GM21381 (cell line): ENCODE measurements around the gene SOBP.

Experiments
- ATAC-seq: cut with Tn5 transposase; IDR thresholded peaks from one replicate; pipeline ENCODE4 v1.9.1; 2021; ENCODE audit warnings: mild to moderate bottlenecking, moderate library complexity; ENCODE audit not compliant: unreplicated experiment

Gene SOBP

GRCh38 chr6:107677399-107677798 lies 187.5 kb downstream of the SOBP start:
- no peak for ATAC-seq

GRCh38 chr6:107679457-107679856 lies 189.5 kb downstream of the SOBP start:
- ATAC-seq: no peak

GRCh38 chr6:107682721-107683120 lies 192.8 kb downstream of the SOBP start:
- ATAC-seq: no peak

- ATAC-seq: no peak
These were observed 193.3 kb downstream of the SOBP start for GRCh38 chr6:107683183-107683582.

DNA sequence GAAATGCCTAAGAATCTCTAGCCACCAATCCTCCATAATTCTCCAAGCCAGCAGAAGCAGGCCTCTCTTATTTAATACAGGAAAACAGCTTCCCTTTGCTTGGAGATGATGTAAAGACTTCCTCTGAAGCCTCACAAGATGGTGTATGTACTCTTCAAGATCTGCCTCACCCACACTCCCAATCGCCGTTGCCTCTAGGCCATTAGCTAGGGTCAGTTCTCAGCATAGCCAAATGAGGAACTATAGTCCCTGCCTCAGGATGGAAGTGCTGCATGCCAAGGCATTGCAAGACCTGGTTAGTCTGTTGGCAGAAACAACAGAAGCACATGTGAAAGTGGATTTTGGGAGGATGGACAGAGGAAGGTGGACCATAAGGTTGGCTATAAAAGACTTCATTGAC lies 195.1 kb downstream of the SOBP start:
- ATAC-seq: no peak

GRCh38 chr6:107689190-107689589 lies 199.3 kb downstream of the SOBP start:
- ATAC-seq: no peak

DNA sequence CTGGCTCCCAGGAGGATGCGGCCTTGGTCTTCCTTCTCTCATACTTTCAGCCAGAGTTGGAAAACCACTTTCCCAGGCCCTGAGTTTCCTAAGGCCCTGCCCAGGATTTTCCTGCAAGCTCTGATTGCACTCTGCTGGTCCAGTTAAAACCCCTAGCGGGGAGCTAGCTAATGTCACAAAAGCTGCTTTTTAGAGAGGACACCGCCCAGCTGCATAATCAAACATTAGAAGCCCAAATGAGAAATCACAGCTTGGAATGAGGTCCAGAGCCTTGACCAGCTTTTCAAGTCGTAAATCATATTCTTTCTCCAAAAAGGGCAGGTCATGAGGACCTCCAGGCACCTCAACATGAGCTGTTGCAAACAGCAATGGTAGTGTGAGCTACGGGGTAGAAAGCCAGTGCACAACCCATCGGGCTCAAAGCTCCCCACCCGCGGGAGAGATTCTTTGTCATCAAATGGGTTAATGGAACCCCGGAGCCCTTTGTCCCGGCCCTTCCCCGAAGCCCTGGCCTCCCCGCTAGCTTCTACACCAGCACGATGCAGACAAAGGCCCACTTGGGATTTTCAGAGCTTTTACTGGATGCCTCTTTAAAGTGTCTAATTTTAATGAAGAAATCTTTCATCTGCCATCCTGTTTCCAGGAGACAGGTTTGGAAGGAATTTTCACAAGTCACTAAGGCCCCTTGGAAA lies 200.2 kb downstream of the SOBP start:
- no peak for ATAC-seq

DNA sequence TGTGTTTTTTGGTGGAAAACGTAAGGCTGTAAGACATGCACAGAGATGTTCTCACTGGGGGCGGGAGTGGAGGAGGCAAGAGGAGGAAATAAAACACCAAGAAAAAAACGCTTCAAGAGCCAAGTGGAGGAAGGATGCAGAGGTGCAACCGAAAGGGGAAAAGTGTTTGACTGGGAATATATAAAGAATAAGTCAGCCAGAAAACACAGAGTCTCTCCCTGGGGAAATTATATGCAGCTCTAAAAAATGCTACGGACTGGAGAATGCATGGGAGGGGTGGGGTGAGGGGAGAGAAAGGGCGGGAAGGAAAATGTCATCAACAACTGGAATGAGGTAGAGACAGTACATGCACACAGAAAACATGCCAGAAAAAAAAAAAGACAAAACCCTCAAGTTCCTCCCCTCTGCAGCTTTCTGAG lies 200.7 kb downstream of the SOBP start:
- no peak for ATAC-seq

DNA sequence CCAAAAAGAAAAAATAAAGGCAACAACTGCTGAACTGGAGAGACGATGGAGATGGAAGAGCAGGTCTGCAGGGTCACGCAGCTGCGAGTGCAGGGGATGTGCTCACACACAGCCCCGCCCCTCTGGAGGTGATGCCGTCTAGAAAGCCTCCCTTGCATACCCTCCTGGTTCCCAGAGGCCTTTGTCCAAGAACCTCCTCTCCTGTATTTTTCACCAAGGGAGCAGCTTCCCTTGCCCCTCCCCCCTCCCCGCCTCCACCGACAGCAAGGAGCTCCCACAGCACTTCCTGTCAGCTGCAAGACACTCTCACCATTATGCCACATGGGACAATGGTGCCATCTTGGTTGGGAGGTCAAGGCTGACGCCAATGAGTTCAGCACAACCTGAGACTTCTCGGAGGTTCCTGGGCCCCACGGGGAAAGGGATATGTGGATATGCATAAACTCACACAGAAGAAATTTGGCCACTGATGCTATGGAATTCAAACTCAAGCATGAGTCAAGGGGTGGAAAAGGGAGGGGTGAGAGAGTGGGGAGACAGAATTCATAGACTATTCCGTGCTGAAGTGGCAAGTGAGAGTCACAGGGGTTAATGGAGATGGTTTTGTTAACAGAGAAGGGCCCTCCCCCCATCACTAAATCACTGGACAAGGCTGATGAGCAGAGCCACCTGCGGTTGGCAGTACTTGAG lies 201.3 kb downstream of the SOBP start:
- ATAC-seq: no peak

- no peak for ATAC-seq
These were observed 202.4 kb downstream of the SOBP start for GRCh38 chr6:107692351-107692750.

DNA sequence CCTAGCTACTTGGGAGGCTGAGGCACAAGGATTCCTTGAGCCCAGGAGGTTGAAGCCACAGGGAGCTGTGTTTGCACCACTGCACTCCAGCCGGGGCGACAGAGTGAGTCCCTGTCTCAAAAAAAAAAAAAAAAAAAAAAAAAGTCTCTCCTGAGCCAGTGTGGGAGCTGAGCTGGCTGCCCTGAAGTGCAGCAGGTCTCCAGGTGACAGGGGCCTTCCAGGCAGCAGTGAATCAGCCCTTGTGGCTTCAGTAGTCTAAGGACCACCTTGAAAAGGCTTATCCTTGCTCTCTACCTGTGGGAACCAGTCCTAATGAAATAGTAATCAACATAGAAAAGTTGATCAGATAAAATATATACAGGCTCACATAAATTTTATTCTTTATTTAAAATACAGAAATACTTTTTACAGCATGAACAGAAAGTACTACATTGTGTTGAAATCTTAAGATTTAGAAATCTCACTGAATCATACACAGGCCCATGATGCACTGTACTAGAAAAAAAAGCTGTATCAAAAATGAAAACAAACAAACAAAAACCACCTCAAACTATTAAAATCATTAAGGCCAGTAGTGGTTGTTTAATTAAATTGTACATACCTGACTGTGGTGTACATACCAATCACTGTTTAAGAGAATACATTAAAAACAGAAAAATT lies 205.3 kb downstream of the SOBP start:
- ATAC-seq: no peak

- ATAC-seq: no peak
These were observed 207.8 kb downstream of the SOBP start for GRCh38 chr6:107697682-107698081.

DNA sequence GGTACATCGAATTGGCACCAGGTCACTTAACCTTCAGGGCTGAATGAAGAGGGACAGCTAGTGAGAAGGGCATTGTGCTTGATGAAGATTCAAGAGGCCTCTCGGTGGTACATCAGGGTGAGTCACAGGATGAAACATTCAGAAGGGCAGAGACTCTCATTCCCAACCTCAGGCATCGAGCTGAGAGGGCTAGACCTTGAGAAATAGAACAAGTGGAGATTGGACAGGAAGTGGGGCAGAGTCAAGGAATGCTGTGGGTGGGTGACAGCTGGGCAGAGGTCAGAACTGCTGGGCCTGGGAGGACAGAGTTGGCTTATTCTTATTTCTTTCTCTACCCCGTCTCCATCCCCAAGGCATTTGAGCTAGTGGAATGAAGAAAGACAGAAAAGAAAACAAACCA lies 208.2 kb downstream of the SOBP start:
- ATAC-seq: no peak

GRCh38 chr6:107699254-107699653 lies 209.3 kb downstream of the SOBP start:
- ATAC-seq: no peak

DNA sequence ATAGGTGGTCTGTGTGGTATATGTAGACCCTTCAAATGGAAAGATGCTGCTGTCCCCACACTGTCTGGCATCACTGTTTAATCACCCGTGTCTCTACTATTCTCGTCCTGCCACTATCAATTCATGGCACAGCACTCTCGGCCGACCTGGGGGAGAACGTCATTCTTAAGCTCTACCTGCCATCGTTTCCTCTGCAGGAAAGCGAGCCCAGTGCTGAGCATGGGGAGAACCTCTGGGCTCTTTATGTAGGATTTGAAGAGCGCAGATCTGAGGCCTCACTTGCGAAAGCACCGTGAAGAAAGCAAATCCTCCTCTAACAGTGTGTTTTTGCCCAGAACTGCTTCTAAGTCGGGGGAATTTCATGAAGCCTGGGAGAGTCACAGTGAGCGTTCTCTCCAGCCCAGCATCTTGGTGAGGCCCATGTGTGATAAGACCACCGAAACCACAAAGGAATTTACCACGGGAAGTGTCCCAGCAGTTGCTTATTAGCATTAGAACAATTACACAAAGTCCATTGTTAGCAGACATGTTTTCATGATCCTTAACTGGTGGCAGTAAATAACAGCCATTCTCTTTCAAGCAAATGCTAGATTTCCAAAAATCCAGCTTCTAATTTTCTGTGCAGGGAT lies 209.9 kb downstream of the SOBP start:
- no peak for ATAC-seq

DNA sequence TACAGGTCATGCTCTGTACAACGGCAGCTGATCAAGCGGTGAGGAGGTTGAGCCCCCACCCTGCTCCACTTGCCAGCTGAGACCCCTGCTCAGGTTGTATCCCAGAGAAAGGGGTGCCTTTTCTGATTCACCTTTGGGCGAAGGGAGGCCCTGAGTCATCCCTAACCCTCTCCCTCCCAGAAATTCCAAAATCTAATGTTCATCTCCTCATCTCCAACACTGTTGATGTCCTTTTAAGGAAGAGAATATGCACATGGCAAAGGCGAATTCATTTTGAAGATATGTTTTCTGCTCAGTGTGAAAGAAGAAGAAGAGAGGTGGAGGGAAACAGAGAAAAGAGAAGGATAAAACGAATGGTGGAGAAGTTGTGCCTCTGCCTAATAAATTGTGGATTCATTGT lies 213.7 kb downstream of the SOBP start:
- no peak for ATAC-seq

DNA sequence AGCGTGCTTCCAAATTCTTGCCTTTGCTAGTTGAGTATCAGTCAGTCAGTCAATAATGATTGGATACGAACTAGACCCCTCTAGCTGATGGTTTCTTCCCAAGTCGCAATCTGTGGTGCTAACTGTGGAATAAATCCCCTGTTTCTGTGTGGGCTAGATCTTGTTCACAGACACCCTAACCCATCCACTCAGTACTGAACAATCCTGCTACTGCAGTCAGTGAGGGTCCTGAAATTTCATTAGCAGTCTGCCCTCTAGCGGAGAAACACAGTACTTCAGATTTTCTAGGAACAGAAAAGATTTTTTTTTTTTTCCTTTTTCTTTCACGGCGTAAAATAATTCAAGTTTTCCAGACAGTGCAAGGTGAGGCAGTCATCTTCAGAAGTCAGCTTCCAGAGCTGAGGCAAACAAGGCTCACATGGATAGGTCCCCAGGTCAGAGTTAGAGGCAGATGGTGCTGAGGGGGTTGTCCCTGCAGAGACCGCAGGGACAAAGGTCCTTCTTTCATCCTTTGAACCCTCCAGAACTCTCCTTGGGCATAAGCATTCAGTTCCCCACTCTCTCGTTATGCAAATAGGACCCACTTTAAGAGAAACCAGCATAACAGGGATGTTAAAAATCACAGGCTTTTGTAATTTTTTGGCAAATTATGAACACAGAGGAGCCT lies 214.6 kb downstream of the SOBP start:
- ATAC-seq: no peak

- no peak for ATAC-seq
These were observed 216.7 kb downstream of the SOBP start for GRCh38 chr6:107706516-107707115.

GRCh38 chr6:107707346-107708275 lies 217.7 kb downstream of the SOBP start:
- no peak for ATAC-seq

- ATAC-seq: no peak
These were observed 218.5 kb downstream of the SOBP start for GRCh38 chr6:107708435-107708834.
